HG03139 (cell line): ENCODE results near the gene SWAP70.
"Not testable (repeated sequence)": the region's sequence is repeated elsewhere in the genome, so short reads cannot be mapped to it uniquely, and the experiment has no call there.

Experiments
- ATAC-seq: cut with Tn5 transposase; IDR thresholded peaks from one replicate; pipeline ENCODE4 v1.9.1; 2021; ENCODE audit not compliant: unreplicated experiment

Gene SWAP70

GRCh38 chr11:9663699-9664275 is at the start of gene SWAP70:
Gene SWAP70 (plus strand): TSS chr11:9664077. CDS start chr11:9664180, 103 bp downstream.
- ATAC-seq: peak; percentile 79

DNA sequence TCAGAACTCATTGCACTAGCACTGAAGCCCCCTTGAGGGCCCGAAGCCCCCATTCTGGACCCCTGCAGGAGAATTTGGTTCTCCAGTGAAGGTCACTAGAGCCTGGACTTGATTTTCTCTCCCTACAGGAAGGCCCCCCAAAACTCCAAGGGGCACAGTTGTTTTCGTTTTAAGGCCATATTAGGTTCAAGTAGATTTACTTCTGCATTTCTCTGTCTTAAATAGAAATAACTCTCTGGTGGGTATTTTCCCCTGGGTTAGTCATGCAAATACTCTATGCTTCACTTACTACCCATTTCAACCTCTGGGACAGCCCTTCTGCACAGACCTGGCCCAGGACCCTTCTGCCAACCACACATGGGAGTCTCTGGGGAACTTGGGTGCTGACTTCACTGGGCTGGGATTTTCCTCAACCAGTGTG is 48.8 kb upstream of the SWAP70 start:
- ATAC-seq: peak; percentile 54

DNA sequence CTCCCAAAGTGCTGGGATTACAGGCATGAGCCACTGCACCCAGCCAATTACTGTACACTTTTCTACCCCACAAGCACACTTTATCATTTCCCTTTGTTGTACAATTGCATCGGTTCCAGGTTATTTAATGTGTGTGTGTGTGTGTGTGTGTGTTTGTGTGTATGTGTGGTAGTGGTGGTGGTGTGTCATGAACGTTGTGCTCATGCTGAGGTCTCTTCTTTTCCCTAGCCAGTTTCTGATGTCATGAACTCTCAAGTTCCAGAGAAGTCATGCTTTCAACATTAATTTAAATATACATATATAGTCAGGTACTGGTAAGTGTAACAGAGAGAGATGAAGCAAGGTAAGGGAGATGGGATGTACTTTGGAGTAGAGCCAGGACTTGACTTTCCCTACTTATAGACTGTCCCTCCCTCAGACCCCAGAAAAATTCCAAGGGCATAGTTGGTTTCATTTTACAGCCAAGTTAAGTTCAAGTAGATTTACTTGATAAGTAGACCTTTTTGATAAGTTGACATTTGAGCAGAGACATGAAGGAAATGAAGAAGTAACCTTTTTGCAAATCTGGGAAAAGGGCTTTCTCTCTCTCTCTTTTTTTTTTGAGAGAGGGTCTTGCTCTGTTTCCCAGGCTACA is 47.7 kb upstream of the SWAP70 start:
- no peak for ATAC-seq

DNA sequence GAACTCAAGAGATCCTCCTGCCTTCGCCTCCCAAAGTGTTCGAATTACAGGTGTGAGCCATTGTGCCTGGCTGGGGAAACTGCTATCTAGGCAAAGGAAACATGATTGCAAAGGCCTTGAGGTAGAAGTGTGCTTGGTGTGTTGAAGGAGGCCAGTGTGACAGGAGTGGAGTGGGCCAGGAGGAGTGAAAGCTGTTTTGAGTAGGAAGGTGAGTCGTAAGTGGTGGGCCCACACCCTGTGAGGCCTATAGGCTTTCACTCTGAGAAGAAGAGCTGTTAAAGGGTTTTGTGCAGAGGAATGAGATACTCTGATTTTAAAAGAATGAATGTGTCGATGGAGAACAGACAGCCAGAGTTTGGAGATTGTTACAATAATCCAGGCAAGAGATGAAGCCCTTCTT is 47.0 kb upstream of the SWAP70 start:
- ATAC-seq: no peak

DNA sequence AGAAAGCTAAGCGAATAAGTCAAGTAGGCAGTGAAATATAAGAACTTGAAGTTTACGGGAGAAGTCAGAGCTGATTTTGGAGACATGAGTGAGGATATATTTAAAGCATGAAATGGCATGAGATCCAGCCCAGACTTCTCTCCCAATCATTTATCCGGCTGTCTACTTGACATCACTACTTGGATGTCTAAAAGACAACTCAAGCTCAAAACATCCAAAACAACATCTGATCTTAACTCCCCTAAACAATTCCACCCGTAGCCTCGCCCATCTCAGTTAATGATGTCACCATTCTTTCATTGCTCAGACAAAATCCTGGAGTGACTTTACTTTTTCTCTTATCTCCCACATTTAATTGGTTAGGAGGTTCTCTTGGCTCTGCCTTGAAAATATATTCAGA is 45.9 kb upstream of the SWAP70 start:
- ATAC-seq: no peak

DNA sequence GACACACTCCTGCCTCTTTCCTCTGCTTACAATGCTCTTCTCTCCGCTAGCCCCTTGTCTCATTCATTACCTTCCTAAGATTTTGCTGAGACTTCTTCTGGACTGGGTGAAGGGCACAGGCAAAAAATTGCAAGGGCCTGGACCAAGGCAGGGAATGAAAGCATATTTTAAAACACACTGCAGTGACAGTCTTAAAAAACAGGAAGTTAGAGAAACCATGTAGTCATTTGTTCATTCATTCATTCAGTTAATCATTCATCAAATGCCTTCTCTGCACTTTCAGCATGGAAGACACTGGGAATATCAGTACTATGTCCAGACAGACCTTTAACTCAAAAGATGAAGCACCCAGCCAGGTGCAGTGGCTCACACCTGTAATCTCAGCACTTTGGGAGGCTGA is 44.9 kb upstream of the SWAP70 start:
- no peak for ATAC-seq

DNA sequence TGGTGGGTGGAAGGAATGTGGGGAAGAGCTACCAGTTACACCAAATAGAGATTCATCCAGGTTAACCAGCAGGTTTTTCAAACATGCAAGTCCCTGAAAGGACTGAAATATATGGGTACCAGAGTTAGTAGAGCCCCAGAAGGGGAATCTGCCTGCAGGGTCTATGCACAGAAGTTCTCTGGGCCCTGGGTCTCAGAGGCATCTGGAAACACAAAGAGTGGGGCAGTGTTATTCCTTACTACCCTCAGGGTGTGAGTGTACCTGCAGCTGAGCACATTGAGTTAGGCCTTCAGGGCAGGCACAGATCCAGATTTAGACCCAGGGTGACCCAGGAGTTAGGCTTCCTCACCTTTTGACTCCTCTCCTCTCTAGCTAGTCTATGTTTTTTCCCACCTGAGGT is 43.9 kb upstream of the SWAP70 start:
- no peak for ATAC-seq

DNA sequence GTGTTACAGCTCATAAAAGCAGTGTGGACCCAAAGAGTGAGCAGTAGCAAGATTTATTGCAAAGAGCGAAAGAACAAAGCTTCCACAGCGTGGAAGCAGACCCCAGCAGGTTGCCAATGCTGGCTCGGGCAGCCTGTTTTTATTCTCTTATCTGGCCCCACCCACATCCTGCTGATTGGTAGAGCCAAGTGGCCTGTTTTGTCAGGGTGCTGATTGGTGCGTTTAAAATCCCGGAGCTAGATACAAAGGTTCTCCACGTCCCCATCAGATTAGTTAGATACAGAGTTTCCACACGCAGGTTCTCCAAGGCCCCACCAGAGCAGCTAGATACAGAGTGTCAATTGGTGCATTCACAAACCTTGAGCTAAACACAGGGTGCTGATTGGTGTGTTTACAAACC is 41.5 kb upstream of the SWAP70 start:
- not testable (repeated sequence) for ATAC-seq

DNA sequence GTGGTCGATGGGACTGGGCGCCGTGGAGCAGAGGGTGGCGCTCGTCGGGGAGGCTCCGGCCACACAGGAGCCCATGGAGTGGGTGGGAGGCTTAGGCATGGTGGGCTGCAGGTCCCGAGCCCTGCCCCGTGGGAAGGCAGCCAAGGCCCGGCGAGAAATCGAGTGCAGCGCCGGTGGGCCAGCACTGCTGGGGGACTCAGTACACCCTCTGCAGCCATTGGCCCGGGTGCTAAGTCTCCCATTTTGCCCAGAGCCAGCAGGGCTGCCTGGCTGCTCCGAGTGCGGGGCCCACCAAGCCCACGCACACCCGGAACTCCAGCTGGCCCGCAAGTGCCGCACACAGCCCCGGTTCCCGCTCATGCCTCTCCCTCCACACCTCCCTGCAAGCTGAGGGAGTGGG is 40.8 kb upstream of the SWAP70 start:
- ATAC-seq: not testable (repeated sequence)

DNA sequence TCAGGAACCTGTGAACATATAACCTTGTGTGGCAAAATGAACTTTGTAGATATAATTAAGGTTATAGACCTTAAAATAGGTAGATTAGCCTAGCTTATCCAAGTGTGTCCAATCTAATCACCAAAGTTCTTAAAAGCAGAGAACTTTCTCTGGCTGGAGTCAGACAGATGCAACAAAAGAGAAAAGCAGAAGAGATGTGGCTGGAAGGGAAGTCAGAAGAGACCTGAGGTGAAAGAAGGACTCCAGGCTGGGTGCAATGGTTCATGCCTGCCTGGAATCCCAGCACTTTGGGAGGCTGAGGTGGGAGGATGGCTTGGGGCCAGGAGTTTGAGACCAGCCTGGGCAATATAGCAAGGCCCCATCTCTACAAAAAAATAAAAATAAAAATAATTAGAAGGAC is 39.4 kb upstream of the SWAP70 start:
- no peak for ATAC-seq

GRCh38 chr11:9625162-9625561 is 38.7 kb upstream of the SWAP70 start:
- ATAC-seq: no peak

- no peak for ATAC-seq
Observed at GRCh38 chr11:9625728-9626127, 38.1 kb upstream of the SWAP70 start.

DNA sequence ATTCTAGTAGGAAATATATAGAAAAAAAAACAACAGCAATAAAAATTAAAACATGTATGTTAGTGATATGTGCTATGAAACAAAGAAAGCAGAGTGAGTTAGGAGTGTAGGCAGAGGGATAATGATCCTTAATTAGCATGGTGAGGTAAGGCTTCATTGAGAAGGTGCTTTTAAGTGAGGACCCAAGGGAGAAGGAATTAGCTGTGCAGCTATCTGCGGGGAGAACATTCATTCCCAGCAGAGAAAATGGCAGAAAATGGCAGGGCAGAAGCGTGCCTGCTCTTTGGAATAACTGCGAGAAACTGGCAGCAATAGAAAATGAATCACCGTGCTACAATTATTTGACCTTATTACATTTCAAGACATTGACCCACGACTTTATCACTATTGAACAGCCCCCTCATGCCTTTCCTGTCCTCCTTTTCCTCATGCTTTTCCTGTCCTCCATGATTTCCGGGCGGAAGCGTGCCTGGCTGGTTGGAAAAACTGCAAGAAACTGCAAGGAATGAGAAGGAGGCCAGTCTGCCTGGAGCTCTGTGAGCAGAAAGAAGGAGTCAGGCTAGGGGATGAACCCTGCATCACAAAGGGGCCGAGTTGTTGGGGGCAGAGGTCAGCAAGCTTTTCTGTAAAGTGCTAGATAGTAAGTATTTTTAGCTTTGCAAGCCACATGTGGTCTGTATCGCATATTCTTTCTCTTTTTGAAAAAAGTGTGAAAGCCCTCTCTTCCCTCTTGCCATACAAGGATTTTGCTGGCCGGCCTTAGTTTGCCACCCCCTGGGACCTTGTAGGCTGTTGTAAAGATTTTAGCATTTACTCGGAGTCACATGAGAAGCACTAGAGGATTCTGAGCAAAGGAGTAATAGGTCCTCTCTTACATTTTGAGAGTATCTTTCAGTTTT is 37.1 kb upstream of the SWAP70 start:
- ATAC-seq: no peak

DNA sequence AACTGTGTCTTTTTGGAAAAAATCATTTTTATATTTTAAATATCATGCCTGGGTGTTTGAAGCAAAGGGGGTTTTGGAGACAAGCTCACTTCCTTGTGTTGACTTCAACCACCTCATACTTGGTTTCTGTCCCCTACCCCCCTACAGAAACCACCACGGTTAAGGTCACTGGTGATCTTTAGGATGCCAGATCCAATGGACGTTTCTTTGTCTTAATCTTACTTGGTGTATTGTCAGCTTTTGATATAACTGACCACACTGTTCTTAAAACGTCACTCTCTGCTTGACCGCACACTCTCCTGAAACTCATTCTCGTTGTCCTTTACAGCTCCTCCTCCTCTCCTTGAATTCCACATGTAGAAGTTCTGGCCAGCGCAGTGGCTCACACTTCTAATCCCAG is 34.8 kb upstream of the SWAP70 start:
- no peak for ATAC-seq

- no peak for ATAC-seq
Observed at GRCh38 chr11:9633679-9634078, 30.2 kb upstream of the SWAP70 start.

DNA sequence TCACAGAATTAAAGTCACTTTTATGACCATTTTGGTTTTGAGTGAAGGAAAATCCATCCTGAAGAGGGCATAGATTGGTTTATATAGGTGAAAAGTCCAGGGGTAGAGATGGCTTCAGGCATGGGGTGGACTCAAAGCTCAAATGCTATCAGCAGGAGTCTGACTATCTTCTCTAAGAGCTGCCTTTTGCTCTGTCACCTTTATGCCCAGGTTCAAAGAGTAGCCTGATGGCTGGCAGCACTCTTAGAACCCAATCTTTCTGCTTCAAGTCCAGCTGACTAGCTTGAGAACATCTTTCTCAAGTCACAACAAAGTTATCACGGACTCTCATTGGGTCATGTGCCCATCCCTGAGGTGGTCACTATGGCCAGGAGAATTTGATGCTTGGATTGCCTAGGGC is 27.2 kb upstream of the SWAP70 start:
- ATAC-seq: no peak

GRCh38 chr11:9639099-9639498 is 24.8 kb upstream of the SWAP70 start:
- no peak for ATAC-seq

DNA sequence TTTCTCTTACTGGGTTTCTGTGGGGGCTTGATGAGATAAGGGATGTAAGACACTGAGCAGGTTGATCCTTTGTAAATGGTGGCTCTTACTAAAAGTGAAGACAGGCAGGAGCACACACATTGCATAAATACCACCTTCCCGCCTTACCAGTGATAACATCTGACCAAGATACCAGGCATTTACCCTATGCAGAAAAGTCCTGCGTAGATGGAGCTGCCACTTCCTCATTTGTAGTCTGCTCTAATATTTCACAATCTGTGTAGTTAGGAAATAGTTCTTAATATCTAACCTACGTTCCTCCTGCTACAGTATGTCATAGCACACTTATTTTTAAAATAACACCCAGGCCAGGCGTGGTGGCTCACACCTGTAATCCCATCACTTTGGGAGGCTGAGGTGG is 23.9 kb upstream of the SWAP70 start:
- ATAC-seq: no peak

DNA sequence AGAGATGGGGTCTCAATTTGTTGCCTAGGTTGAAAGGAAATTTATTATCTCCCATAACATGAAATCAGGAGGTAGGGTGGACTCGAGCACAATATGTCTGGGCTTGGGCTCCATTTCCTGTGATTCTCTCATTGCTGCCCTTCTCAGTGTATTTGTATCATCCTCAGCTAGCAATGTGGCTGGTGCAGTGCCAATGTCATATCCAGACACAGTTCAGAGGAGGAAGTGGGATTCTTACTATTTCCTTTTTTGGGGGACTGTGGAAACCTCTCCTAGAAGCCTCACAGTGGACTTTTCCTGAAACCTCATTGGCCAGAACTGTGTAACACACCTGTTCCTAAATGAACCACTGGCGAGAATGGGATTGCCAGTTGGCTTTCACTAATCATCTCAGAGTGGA is 21.0 kb upstream of the SWAP70 start:
- no peak for ATAC-seq

DNA sequence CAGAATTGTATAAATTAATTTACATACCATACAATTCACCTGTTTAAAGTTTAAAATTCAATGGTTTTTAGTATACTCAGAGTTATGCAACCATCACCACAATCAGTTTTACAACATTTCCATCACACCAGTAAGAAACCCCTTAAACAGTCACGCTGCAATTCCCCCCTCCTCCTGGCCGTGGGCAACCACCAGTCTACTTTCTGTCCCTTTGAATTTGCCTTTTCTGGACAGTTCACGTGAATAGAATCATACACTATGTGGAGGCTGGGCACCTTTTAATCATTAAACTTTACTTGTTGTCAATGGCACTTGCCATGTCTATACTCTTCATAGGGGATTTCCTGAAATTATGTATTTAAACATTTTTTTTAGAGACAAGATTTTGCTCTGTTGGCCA is 20.1 kb upstream of the SWAP70 start:
- peak; percentile 70 for ATAC-seq

GRCh38 chr11:9645881-9646280 is 18.0 kb upstream of the SWAP70 start:
- no peak for ATAC-seq

DNA sequence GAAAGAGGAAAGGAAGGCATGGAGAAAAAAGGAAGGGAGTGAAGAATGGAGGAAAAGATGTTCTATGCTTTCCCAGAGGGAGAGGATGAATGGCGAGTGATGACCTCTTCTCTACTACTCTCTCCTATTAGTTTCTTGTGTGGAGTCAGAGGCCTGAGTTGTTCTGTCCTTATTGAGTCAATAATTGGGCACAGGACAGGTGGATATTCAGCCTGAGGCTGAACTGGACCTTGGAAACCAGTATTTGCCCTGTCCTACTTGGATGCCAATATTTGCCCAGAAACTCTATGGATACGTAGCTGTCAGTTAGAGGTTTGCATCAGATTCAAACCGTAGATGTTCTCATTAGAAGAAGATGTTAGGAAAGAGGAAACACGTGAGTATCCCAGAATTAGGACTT is 17.6 kb upstream of the SWAP70 start:
- ATAC-seq: no peak
